ENCODE data around the gene TLR3. TPM values are rescaled to one million over a fixed set of nuclear protein-coding genes. Genes with fewer than 3 reads are reported as not detected.

The TLR3 gene
- total and polyA plus RNA-seq, 2 of the 8 experiments (the other 6 are each of a cell fraction or from before 2014, with no cell fraction given) = 1.00 to 2.6 TPM

DNA sequence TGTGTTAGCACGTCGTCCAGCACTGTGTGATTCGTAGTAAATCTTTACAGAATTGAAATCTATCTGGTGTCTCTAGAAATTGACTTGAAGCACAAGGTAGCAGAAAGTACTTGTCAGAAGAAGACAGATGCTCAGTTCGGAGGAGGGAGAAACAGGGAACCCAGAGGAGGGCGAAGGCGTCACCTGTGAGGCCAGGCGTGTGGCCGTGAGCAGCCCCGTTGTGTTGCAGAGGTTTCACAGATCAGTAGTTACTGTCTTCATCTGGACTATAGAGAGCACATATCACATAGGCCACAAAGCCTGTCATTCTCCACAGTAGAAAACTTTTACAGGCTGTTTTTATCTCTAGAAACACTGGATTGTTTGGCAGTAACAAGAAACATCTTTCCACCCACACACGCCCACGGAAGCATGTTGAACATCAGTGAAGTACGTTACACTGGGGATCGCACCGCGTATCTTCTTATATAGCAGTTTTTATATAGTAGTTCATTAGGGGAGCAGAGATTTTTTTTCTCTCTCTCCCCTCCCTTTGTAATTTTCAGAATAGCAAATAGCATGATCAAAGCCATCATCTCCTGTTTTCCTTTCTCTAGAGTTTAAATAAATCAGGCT lies 48.1 kb upstream of the TLR3 start (continued):
- no peak for TF ChIP-seq CTBP2 (IDR thresholded peaks at IDR 0.05; ENCODE audit: borderline replicate concordance, insufficient read depth, insufficient read length, low read length)
